ENCODE data around the gene TCF23. TPM values are rescaled to one million over a fixed set of nuclear protein-coding genes. Genes with fewer than 3 reads are reported as not detected.

TCF23 gene
- total RNA-seq, 4 donors from 2014 or later = 0.13 TPM; not detected in 3

GRCh38 chr2:27179344-27180000 is 30.7 kb downstream of the TCF23 start:
- 63 to 67% methylated on average over 1 to 3 of the region's 3 CpGs for WGBS, 2 donors (ENCODE audit: low coverage in 1 of 2)
- TF ChIP-seq CTCF (IDR thresholded peaks at IDR 0.05) = no peak
- Histone ChIP-seq H3K27ac (no peak overlapping the region), H3K27me3 (peaks cover 45% of the 10 kb centered on the region), H3K4me3 (no peak overlapping the region), H3K4me1 (no peaks in the 10 kb centered on the region), H3K36me3 (no peaks in the 10 kb centered on the region), H3K9me3 (no peaks in the 10 kb centered on the region)
- no peak for ATAC-seq

- peaks cover 0 to 14% (median 0%) of the 10 kb centered on the region in 3 donors for H3K4me1 ChIP-seq
- H3K27me3 ChIP-seq = peaks cover 28% of the 10 kb centered on the region
- H3K27ac ChIP-seq = no peak overlapping the region
- ATAC-seq = no peak
- H3K9me3 ChIP-seq = no peaks in the 10 kb centered on the region
- no peaks in the 10 kb centered on the region for H3K36me3 ChIP-seq
- no peak overlapping the region for H3K4me3 ChIP-seq
- WGBS, 2 donors (ENCODE audit: low coverage in 1 of 2) = 59 to 80% methylated on average over 3 to 4 of the region's 4 CpGs
- no peak for TF ChIP-seq POLR2A (IDR thresholded peaks at IDR 0.05)
- no peak for TF ChIP-seq EP300 (IDR thresholded peaks at IDR 0.05)
- TF ChIP-seq POLR2AphosphoS5 (IDR thresholded peaks at IDR 0.05) = no peak
- no peak for TF ChIP-seq CTCF (IDR thresholded peaks at IDR 0.05)
Observed at GRCh38 chr2:27182346-27182745, 33.5 kb downstream of the TCF23 start.

- TF ChIP-seq EP300 (IDR thresholded peaks at IDR 0.05) (no peak), CTCF (IDR thresholded peaks at IDR 0.05) (no peak), POLR2A (IDR thresholded peaks at IDR 0.05) (no peak), POLR2AphosphoS5 (IDR thresholded peaks at IDR 0.05) (no peak)
- Histone ChIP-seq H3K27ac (peak overlapping the region in 2 of 4 donors; percentile 59 to 70), H3K36me3 (no peaks in the 10 kb centered on the region), H3K4me1 (peaks cover 0 to 14% (median 0%) of the 10 kb centered on the region in 3 donors), H3K27me3 (peaks cover 21% of the 10 kb centered on the region), H3K9me3 (no peaks in the 10 kb centered on the region), H3K4me3 (no peak overlapping the region)
- ATAC-seq = no peak
- WGBS, 2 donors (ENCODE audit: low coverage in 1 of 2) = 68 to 71% methylated on average over 3 to 4 of the region's 4 CpGs
Observed at GRCh38 chr2:27184115-27184514, 35.3 kb downstream of the TCF23 start.

GRCh38 chr2:27185331-27186026 is 36.7 kb downstream of the TCF23 start:
- H3K9me3 ChIP-seq = no peaks in the 10 kb centered on the region
- H3K36me3 ChIP-seq = no peaks in the 10 kb centered on the region
- peaks cover 0 to 14% (median 0%) of the 10 kb centered on the region in 3 donors for H3K4me1 ChIP-seq
- H3K27me3 ChIP-seq = peaks cover 14% of the 10 kb centered on the region
- peak overlapping the region; percentile 9 to 70 (median 42) for H3K27ac ChIP-seq
- 10 to 19% methylated on average over 6 of the region's 6 CpGs for WGBS, 2 donors (ENCODE audit: low coverage in 1 of 2)
- TF ChIP-seq POLR2AphosphoS5 (IDR thresholded peaks at IDR 0.05) (peak; percentile 21), EP300 (IDR thresholded peaks at IDR 0.05) (no peak)
- ATAC-seq = peak; percentile 83
- no peak overlapping the region for H3K4me3 ChIP-seq

GRCh38 chr2:27186613-27187345 is 38.0 kb downstream of the TCF23 start:
- TF ChIP-seq POLR2AphosphoS5 (IDR thresholded peaks at IDR 0.05) (no peak), POLR2A (IDR thresholded peaks at IDR 0.05) (no peak), CTCF (IDR thresholded peaks at IDR 0.05) (no peak), EP300 (IDR thresholded peaks at IDR 0.05) (no peak)
- Histone ChIP-seq H3K27me3 (peaks cover 16% of the 10 kb centered on the region), H3K4me3 (no peak overlapping the region), H3K27ac (no peak overlapping the region), H3K4me1 (peaks cover 0 to 14% (median 0%) of the 10 kb centered on the region in 3 donors), H3K9me3 (no peaks in the 10 kb centered on the region), H3K36me3 (no peaks in the 10 kb centered on the region)
- WGBS, 2 donors (ENCODE audit: low coverage in 1 of 2) = 69 to 90% methylated on average over 2 to 5 of the region's 6 CpGs
- no peak for ATAC-seq

Data from gastroesophageal sphincter (tissue), 4 donors.